ELF-1 (cell line): Measurements from ENCODE around the gene ESYT3.
"Not testable (repeated sequence)": the region's sequence is repeated elsewhere in the genome, so short reads cannot be mapped to it uniquely, and the experiment has no call there.

Experiments used
- DNase-seq: peaks from one replicate; pipeline ENCODE4 v3.0.0-alpha.2; 2016; ENCODE audit warnings: low read depth, low spot score

The ESYT3 gene

DNA sequence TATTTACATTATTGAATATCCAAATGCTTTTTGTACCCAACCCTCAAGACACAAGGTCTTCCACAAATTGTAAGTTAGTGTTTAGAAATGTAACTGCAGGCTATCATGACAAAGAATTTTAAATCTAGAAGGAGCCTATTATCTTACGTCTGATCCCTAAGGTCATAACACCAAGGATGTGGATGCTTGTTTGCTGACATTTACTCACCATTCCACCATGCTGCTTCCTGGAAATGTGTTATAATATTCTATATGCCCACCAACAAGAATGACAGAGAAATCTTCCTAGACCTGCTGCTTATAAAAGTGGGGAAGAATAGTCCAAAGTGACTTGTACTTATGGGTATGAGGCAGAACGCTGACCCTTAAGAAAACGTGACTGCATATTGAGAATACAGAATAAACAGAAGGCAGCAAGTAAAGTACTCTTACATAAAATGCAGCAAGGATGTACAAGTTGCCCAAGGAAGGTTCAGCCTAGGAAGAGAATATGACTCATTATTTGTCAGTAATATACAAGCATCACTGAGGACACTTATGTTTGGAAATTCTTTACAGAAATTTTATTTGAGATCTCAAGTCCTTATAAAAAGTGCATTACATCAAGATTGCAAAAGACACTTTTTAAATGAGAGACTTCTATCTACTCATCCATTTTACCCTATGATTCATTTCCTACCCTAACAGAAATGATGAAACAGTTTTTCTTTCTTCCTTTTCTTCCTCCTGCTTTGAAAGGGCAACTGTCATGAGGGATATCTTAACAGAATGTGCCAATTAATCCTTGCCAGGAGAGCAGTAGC, 59.6 kb downstream of the ESYT3 start:
- DNase-seq, result no peak

DNA sequence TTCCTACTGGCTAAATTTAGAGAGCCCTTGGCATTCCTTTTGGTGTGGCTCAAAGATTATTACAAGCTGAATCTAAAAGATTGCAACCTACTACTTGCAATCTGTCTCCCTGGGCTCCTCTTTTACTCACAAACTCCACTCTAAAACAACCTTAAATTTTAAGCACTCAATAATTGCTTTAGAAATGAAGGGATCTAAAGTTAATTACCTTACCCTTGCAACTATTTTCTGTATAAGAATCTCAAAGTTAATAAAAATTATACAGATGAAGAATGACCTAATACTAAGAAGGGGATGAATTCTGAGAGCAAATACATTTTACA, 60.2 kb downstream of the ESYT3 start:
- no peak for DNase-seq

GRCh38 chr3:138495638-138496037, 61.2 kb downstream of the ESYT3 start:
- not testable (repeated sequence) for DNase-seq

GRCh38 chr3:138496436-138496835, 62.0 kb downstream of the ESYT3 start:
- DNase-seq, result no peak

DNA sequence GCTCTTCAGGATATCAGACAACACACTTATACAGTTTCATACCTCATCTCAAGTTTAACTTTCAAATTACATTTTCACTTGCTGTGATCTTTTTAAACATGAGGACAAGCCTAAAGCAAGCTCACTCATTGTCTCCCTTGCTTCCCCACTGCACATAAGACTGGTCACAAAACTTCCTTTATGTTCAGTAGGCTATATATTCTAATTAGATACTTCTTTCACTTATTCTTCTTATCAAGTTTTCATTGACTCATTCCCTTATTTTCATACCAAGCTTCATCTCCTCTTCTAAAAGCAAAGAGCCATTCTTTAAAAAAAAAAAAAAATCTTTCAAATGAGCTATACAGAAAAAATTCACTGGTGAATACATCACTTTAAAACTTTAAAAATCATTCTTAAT, 62.6 kb downstream of the ESYT3 start:
- no peak for DNase-seq

DNA sequence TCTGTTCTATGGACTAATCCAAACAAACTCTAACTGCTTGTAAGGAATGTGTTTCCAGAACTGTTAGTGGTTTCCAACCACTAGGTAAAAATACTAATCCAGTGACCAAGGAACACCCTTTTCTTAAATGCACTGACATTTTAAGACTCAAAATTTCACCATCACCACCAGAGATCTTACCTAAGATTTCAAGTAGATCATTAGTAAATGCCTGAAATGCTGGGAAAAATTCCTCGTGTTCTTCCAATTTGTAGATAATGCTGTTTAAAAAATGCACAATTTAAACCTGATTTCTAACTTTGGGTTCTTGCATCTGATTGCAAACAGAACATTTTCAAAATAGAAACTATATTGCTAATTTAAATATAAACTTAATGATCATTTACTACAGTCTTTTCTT, 63.4 kb downstream of the ESYT3 start:
- DNase-seq, result no peak

- no peak for DNase-seq
Measured at GRCh38 chr3:138498991-138499390, 64.6 kb downstream of the ESYT3 start.

GRCh38 chr3:138507524-138507923, 73.1 kb downstream of the ESYT3 start:
- DNase-seq, result no peak

DNA sequence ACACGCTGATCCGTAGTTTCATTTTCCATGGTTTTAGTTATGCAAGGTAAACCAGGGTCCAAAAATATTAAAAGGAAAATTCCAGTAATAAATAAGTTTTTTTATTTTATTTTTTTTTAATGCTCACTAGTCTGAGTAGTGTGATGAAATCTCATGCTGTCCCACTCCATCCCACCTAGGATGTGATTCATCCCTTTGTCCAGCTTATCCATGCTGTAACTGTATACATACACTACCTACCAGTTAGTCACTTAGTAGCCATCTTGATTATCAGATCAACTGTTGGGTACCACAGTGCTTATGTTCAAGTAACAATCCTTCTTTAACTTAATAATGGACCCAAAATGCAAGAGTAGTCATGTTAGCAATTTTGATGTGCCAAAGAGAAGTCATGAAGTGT, 75.2 kb downstream of the ESYT3 start:
- no peak for DNase-seq

DNA sequence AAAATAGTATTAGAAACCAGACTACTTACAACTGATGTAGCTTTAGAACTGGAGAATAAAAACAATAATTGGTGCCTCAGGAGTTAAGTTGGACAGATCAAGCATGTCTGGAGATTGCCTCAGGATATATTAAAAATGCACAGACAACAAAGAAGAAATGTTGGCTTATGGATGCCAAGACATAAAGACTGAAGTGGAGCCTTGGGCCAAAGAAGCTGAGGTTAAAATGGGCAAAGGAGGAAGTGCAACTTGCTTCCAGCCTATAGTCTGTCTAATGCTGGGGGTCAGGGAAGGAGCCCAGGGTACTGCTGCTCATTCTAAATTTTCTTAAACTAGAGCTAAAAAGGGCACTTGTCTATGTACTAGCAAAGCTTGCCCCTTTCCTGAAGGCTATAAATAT, 77.5 kb downstream of the ESYT3 start:
- no peak for DNase-seq

DNA sequence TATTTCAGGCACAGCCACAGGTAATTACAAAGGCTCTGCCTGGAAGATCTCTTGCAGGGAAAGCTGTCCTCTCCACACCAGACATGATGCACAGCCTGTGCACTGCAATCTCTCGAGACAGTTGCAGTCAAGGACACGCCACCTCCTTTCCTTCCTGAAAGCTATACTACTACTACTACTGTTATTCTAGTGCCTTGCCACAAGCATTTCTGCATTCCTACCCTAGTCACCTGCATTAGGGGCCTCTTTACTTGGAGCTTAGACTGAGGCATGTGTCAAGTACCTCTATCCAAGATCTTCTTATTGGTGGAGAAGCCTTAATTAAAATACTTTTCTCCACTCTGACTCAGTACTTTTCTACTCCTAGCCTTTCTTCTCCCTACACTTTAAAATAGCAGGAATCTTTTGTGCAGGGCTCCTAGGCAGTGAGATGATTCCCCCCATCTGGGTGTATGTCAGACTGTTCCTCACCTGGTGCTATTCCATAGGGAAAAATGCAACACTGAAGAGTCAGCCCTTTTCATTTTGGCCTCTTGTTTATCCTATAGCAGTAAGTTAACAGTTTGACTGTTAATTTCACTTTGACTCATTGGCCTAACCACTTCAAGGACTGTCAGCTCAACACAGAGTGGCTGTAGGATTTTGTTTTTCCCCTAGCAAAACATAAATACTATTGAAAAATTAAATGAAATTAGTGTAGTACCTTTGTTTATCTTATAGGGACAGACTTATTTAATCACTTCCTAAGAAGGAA, 78.9 kb downstream of the ESYT3 start:
- no peak for DNase-seq

GRCh38 chr3:138521445-138521844, 87.0 kb downstream of the ESYT3 start:
- DNase-seq, result not testable (repeated sequence)
